Right lobe of liver (tissue), 4 donors: ENCODE results near the gene ABCA6.

Experiments used
- POLR2A ChIP-seq: fragments of 450-650 bp; IDR thresholded peaks from one replicate; pipeline ENCODE4 v1.6.1; 2017; ENCODE audit warnings: antibody characterized with exemption, mild to moderate bottlenecking
- TF ChIP-seq, protein P1 (sequence below), 4 donors: fragments of 200-600 bp in 3 of 4; fragments of 450-650 bp in 1 of 4; IDR thresholded peaks; one replicate each; pipeline versions ENCODE4 v1.5.1 to v1.8.0; 2016 to 2022; ENCODE audit warnings: antibody characterized with exemption in 4 of 4, mild to moderate bottlenecking in 2 of 4
- donor health status: DM: no; HTN: no; CAD: no.
- donor health status: DM: no; HTN: no; CAD: no.
- donor health status: DM: no; HTN: yes; CAD: no.

DNA sequence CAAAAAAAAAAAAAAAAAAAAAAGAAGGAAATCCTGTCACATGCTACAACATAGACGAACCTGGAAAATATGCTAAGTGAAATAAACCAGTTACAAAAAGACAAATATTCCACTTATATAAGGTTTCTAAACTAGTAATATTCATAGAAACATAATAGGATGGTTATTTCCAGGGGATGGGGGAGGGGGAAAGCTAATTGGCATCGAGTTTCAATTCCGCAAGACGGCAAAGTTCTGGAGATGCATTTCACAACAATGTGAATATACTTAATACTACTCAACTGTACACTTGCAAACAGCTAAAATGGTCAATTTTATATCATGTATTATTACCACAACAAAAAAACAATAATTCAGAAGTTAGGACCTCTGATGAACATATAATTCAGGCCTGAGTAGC is 43.1 kb downstream of the ABCA6 start:
- TF ChIP-seq, protein P1, sequence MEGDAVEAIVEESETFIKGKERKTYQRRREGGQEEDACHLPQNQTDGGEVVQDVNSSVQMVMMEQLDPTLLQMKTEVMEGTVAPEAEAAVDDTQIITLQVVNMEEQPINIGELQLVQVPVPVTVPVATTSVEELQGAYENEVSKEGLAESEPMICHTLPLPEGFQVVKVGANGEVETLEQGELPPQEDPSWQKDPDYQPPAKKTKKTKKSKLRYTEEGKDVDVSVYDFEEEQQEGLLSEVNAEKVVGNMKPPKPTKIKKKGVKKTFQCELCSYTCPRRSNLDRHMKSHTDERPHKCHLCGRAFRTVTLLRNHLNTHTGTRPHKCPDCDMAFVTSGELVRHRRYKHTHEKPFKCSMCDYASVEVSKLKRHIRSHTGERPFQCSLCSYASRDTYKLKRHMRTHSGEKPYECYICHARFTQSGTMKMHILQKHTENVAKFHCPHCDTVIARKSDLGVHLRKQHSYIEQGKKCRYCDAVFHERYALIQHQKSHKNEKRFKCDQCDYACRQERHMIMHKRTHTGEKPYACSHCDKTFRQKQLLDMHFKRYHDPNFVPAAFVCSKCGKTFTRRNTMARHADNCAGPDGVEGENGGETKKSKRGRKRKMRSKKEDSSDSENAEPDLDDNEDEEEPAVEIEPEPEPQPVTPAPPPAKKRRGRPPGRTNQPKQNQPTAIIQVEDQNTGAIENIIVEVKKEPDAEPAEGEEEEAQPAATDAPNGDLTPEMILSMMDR (IDR thresholded peaks at IDR 0.05): no peak
- no peak for TF ChIP-seq POLR2A
